NCI-H1092 (cell line): ENCODE measurements around the gene CNTN3.

Experiments used
- DNase-seq: peaks from one replicate; lab custom pipeline; 2025; lab: John Stamatoyannopoulos, UW

Gene CNTN3

DNA sequence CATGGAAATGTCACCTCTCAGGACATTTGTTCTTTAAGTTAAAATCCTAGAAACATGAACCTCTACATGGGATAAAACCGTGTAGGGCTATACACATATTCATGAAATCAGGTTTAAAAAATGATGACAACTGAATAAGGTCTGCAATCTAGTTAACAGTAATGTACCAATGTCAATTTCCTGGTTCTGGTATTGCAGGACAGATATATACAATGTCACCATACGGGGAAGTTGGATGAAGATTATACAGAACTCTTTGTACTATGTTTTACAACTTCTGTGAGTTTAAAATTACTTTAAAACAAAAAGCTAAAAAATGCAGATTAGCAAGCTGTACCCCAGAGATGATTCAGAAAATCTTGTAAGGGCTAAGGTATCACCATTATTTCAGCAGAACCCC lies 6.7 kb downstream of the CNTN3 start:
- no peak for DNase-seq

DNA sequence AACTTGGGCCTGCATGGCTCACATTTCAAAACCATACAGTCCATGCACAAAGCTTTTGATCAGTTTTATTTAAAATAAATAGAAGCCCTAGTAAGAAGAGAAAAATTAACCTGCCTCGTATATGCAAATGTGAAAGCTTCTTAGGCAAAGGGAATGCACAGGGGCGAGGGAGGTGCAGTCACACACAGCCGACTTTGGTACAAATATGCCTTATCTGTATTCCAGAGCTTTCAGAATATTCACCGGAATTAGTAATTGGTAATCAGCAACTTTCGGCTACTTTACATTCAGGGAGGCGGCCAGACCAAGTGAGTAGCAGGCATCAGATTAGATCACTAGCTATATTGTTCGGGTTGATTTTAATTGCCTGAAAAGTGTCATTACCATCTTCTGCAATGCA lies 7.5 kb downstream of the CNTN3 start:
- no peak for DNase-seq

DNA sequence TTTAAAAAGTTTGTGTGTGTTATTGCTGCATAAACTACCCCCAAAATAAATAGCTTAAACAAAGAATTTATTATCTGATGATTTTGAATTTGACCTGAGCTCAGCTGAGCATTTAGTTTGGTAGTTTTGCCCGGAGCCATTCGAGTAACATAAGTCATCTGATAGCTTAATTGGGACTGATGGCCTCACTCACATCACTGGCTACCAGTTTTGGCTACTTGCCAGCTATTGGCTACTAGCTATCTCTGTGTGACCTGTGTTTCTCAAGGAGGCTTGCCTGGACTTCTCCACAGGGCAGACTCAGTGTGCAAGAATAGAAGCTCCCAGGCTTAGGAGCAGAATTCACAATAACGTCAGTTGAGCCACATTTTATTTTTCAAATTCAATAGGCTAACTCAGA lies 9.0 kb downstream of the CNTN3 start:
- no peak for DNase-seq

DNA sequence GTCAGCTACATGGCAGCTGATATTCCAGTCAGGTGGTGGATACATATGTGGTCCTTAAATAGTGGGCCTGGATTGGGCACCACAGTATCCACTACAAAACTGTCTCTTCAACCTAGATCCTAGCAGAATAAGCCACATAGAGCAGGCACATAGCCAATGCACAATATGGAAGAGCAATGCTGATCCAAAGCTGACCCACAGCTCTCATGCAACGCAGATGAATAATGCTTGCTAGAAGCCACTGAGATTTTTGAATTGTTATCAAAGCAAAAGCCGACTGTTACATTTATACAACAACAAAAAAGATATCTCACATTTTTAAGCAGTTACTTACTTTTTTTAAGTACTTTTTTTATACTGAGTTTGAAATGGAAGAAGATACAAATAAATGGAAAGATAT lies 11.2 kb downstream of the CNTN3 start:
- no peak for DNase-seq

DNA sequence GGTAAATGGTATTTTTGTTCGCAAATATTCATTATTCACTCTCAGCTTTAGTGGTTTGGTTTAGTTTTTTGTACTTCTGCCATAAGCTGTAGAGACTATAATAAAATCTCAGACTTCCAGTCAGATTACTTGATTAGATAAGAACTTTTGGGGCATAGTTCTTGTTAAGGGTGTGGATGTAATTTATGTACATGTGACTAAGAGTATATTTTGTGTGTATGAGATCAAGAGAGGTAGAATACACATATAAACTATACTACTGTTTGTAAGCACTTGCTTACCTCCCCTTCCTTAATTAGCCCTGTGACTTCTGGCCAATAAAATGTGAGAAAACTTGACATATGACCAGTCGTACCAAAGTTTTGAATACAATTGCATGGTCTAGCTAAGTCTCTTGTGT lies 12.0 kb downstream of the CNTN3 start:
- no peak for DNase-seq

DNA sequence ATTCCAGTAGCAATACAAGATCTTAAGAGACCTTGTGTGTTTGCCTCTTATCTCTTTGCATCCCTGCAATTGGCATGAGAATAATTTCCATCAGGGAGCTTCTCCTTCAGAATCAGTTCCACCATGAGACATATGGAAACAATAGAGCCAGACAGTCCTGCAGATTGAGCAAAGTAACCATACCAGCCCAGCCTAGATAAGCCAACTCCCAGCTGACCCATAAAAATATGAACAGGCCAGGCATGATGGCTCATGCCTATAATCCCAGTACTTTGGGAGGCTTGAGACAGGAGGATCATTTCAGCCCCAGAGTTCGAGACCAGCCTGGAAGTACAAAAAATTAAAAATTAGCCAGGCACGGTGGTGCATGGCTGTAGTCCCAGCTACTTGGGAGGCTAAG lies 12.7 kb downstream of the CNTN3 start:
- DNase-seq = no peak

DNA sequence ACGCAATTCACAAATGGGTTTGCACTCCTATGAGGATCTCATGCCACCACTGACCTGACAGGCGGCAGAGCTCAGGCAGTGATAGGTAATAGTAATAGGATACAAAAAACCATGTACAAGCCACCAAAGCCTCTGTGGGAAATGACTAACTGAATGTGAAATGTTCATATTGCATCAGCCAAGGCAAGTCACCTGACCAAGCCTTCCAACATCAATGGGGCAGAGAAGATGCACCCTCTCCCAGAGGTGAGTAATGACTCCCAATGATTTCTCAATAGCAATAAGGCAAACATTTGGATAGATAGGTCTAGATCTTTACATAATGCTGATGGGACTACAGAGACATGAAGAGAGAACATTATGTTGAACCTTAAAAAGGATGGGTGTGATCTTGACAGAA lies 14.9 kb downstream of the CNTN3 start:
- no peak for DNase-seq

DNA sequence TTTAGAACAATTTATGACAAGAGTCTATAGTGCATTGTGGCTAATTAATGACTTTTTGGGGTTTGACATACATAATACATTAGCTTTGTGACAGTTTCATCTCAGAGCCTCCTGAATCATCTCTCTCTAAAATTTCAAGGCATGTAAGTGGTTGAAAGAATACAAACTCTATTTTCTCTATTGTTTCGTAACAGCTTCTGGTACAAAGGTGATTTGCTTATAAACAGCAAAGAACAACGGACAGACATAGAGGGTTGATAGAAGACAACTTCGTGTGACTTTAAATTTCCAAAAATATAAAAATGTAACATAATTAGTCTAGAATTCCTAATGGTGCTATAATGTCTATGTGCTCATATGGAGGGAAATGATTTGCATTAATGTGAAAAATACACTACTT lies 21.3 kb downstream of the CNTN3 start:
- no peak for DNase-seq

DNA sequence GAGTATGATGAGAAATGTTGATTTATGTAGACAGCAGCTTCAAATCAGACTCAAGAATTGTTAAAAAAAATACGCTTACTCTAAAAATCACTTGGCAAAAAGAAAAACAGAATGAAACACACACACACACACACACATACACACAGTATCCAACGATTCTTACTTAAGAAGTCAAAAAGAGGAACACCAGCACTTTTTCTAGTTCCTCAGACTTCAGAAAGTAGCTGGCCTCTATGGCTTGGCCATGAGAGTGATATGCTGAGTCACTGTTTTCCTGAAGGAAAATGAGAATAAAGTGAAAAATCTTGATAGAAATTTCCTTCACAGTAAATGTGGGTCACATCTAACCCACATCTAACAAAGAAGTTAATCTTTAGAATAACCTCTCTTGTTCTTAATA lies 22.1 kb downstream of the CNTN3 start:
- DNase-seq = no peak

DNA sequence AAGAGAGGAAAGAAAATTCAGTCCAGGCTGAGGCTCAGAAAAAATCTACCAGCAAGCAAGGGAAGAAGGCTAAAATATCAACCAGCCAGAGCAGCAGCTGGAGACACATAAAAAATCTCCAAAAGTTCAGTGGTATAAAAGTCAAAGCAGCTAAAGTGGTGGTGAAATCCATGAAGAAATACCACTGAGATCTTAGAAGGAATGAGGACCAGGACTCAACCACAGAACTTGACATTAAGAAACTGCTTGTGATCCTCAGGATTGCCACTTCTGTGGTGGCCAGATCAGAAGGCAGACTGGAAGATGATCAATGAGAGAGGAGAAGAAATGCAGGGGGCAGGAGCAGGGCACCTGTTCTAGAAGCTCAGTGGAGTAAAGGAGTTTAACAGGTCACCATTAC lies 22.5 kb downstream of the CNTN3 start:
- DNase-seq = no peak

DNA sequence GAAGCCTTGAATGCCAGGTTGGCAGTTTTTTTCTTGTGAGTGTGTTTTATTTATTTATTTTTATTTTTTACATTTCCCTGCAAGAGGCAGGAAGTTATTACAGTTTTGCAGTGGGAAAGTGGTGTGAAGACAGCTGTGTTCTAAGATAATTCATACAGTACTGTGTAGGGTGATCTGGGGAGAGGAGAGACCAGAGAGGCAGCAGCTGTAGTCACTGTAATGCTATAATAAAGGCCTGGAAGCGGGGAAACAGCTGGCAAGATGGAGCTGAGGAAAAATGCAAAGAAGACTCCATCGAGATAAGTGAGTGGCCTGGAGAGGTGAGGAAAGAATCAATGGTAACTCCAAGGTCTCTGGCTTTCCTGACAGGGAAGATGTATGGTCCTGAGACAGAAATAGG lies 23.1 kb downstream of the CNTN3 start:
- DNase-seq = no peak

DNA sequence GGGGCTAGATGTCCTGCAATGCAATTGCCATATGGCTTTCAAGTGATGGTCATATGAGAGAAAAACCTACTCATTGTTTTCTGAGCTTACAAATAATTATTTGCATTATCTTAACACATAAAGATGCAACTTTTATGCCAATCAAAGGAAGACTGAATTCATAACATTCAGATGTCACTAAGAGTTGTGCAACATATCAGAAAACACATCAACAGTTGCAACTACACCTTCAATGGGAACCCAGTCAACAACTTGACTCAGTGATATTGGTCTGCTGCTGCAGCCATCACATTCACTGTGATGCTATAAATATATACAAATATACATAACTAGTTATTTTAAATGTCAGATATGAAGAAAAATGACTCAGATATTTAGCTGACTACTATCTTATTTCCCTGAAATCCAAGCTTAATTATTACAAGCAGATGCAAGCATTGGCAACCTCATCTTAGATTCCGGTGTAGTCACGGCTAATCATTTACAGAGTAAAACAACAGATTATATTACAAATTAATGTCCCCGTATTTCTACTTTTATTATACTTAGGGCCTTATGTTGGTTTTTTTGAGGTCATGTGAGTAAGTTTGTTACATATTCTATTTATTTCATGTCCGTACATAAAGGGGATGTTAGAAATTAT lies 23.7 kb downstream of the CNTN3 start:
- no peak for DNase-seq

DNA sequence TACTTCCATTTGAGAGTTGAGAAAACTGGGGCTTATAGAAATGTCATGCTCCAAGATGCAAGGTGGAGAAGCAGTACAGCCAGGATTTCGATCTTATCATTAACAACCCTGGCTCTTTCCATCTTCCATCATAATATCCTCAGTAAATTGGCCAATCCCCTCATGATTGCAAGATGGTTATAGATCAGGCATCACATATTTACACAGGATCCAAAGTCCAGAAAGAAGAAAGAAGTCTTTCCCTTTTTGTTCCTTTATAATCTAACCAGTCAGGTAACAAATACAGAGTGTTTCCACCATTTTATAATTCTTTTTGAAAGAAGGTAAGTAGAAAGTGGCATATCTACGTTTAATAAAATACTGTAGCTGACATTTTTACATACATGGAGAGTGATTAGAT lies 29.7 kb downstream of the CNTN3 start:
- no peak for DNase-seq

DNA sequence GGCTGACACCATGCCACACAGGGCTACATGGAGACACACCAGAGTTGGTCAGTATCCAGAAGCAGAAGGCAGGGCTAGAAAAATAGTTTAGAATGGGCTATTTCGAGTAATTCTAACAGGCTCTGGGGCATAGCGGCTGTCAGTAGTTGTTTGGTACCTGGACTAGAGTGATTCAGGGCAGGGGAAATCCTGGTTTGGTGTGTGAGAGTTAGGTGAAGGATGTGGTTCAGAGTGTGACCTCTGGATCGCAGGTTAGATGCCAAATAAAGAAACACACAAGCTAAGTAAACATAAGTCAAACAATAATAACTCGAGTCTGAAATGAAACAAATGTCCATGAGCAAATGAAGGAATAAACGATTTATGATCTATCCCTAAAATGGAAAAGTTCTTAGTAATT lies 31.5 kb downstream of the CNTN3 start:
- DNase-seq = no peak

DNA sequence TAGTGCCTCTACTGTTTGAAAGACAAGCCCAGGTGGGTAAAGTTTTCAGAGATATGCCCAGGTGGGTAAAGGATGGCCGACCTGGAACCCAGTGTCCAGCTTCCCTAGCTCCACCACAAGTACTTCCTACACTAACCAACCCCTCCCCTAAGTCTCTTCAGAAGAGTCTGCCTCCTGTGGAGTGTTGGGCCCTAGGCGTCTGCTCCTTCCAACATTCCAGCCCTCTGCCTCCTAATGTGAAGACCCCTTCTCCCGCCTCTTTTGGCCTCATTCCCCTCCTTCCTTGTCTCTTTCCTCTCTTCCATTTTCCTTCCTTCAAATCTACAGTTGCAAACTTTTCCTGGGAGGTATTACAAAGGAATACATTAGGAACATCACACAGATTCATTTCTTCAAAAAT lies 38.6 kb downstream of the CNTN3 start:
- no peak for DNase-seq

DNA sequence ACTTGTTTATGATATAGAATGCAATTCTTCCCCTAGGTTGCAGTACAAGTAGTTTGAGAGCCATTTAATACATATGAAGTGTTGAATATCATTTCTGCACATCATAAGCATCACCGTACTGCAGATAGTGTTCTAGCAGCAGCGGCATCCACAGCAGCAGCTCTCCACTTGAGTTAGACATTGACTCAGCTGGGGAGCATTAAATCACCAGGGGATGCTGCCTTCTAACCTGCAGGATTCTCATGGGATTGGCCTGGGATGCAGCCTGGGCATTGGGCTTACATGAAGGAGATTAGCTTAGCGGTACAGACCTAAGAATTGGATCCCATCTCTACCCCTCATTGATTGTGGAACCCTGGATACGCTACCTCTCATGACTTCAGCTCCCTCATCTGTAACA lies 43.3 kb downstream of the CNTN3 start:
- DNase-seq = no peak
